GM11168 (cell line): ENCODE measurements around the gene DHRSX.
"Not testable (repeated sequence)": the region's sequence is repeated elsewhere in the genome, so short reads cannot be mapped to it uniquely, and the experiment has no call there.

Experiments used
- in situ Hi-C: fragments of 300-500 bp; cut with MboI; formaldehyde crosslinking; loops from one replicate; pipeline ENCODE4 v1.12.0; 2022; ENCODE audit warnings: low sequenced_read_pairs; ENCODE audit not compliant: unreplicated experiment

DHRSX gene

GRCh38 chrX:2434270-2435163 is 66.3 kb downstream of the DHRSX start:
- in situ Hi-C loops = no loop called here

GRCh38 chrX:2432298-2432863 is 68.4 kb downstream of the DHRSX start:
- in situ Hi-C loops = no loop called here

- in situ Hi-C loops = no loop called here
Measured at GRCh38 chrX:2430265-2430825, 70.4 kb downstream of the DHRSX start.

DNA sequence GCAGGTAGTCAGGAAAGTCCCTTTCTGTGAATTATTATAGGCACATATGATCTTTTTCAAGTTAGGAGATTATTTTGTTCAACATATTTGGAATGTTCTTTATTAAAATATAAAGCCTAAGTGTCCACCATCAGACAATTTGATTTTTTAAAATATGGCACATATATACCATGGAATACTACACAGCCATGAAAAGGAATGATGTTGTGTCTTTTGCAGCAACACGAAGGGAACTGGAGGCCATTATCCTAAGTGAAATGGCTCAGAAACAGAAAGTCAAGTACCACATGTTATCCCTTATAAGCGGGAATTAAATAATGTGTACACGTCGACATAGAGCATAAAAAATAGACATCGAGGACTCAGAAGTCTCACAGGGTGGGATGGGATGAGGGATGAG is 73.0 kb downstream of the DHRSX start:
- in situ Hi-C loops = no loop called here

DNA sequence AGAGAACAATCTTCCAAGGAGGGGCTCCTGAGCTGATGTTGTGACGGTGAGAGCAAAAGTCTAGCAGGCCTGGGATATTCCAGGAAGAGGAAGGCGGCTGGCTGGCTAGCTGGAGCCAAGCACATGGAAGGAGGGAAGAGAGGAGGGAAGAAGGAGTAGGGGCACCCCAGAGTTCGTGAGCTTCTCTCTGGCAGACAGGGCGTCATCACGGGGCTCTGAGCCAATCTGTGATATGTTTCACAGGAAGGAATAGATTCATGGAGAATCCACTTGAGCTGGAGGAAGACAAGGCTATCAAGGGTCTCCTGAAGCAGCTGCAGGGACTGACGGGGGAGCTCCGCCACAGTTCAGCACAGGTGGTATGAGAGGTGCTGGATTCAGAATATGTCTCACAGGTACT is 73.6 kb downstream of the DHRSX start:
- in situ Hi-C loops = no loop called here

GRCh38 chrX:2426289-2426882 is 74.4 kb downstream of the DHRSX start:
- in situ Hi-C loops = no loop called here

DNA sequence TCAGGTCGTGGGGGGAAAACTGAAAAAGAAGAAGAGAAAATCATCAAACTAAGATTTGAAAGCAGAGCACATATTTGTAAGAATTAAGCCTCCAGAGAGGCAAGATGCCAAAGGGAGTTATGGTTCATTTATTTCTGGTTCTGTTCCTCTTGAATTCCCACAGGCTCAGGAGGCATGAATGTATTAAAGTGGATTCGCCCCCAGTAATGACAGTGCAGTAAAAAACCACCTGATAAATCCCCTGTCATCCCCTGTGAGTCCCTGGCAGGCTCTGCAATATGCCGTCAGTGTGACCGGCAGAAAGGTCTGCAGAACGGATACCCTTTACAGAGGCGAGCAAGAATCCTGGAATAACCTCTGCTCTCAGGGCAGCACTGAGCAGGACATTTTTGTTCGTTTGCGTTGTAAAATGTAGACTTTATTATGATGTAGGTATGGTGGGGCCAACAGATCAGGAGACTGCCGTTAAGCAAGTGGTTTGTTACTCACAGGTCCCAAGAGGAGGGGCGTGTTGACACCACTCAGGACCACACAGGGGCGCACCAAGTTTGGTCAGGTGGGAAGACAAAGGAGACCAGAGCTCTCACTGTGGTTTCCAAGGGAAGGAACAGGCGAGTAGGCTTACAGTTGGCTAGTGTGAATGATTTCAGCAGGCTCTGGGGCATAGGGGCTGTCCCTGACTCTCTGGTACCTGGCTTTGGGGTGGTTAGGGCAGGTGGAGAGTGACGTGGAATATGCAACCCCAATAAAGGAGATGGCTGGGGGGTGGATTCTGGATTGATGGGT is 75.3 kb downstream of the DHRSX start:
- in situ Hi-C loops = no loop called here

- in situ Hi-C loops = no loop called here
Measured at GRCh38 chrX:2424317-2424716, 76.5 kb downstream of the DHRSX start.

DNA sequence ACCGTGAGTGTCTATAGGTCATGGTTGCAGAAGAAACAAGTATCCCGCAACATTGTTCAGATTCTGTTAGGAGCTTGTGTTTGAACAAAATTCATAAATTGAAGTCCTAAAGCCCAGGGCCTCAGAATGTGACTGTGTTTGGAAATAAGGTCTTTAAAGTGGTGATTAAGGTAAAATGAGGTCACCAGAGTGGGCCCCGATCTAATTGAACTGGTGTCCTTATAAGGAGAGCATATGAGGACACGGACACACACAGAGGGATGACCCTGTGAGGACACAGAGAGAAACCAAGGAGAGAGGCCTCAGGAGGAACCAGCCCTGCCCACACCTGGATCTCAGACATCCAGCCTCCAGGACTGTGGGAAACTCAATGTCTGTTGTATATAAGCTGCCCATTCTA is 76.9 kb downstream of the DHRSX start:
- in situ Hi-C loops = no loop called here

GRCh38 chrX:2423282-2423681 is 77.5 kb downstream of the DHRSX start:
- in situ Hi-C loops = no loop called here

- in situ Hi-C loops = not testable (repeated sequence)
Measured at GRCh38 chrX:2419418-2419817, 81.4 kb downstream of the DHRSX start.

DNA sequence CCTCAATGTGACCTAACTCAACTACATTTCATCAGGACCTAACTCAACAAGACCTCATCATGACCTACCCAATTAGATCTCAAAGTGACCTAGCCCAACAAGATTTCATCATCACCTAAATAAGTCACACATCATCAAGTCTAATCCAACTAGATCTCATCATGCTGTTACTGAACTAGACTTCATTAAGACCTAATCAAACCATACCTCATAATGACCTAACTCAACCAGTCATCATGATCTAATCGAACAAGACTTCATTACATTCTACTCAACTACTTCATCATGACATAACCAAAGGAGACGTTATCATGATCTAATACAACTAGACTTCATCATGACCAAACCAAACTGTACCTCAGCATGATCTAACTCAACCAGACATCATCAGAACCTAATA is 82.8 kb downstream of the DHRSX start:
- in situ Hi-C loops = no loop called here

DNA sequence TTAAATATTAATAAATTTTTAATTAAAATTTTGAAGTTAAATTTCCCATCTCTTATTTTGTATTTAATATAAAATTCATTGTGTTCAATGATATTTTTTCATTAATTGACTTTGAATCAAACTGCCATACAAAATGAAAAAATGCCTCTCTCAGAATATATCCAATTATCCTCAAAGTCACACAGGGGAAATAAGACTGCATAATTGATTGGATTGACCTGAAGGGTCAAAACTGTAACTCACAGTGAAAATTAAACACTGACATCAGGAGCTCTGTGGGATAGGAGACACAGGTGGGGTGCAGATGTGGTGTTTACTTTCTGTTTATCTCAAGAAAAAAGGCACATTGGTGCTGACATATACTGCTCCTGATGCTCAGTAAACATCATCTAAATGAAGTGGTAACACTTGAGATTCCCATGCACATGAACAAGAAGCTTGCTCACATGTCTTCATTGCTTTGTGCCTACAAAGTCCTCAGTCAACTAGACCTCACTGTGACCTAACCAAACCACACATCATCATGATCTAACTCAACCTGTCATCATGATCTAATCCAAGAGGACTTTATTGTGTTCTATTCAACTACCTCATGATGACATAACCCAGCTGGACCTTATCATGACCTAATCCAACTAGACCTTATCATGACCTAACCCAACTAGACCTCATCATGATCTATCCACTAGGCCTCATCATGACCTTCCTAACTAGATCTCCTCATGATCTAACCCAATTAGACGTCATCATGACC is 83.7 kb downstream of the DHRSX start:
- in situ Hi-C loops = no loop called here

DNA sequence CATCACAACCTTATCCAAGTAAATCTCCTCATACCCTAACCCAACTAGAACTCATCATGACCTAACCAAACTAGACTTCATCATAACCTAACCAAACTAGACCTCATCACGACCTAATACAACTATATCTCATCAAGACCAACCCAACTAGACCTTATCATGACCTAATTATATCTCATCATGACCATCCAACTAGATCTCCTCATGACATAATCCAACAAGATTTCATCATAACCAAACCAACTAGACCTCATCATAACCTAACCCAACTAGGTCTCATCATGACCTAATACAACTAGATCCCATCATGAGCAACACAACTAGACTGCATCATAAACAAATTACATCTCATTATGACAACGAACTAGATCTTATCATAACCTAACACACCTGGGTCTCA is 86.4 kb downstream of the DHRSX start:
- in situ Hi-C loops = no loop called here

DNA sequence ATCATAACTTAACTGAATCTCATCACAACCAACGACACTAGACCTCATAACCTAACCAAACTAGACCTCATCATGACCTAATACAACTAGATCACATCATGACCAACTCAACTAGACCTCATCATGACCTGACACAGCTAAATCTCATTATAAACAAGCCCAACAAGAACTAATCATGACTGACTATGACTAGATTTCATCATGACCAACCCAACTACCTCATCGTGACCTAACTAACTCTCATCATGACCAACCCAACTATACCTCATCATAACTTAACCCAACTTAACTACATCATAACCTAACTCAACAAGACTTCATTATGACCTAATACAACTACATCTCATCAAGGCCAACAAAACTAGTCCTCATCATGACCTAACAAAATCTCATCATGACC is 86.8 kb downstream of the DHRSX start:
- in situ Hi-C loops = no loop called here

GRCh38 chrX:2412131-2412530 is 88.6 kb downstream of the DHRSX start:
- in situ Hi-C loops = no loop called here

- in situ Hi-C loops = no loop called here
Measured at GRCh38 chrX:2410279-2411020, 90.3 kb downstream of the DHRSX start.

GRCh38 chrX:2409796-2410195 is 91.0 kb downstream of the DHRSX start:
- in situ Hi-C loops = no loop called here

GRCh38 chrX:2408856-2409255 is 91.9 kb downstream of the DHRSX start:
- in situ Hi-C loops = no loop called here
